ENCODE data around the gene RFX8.
"Not testable (repeated sequence)": the region's sequence is repeated elsewhere in the genome, so short reads cannot be mapped to it uniquely, and the experiment has no call there.

The RFX8 gene

DNA sequence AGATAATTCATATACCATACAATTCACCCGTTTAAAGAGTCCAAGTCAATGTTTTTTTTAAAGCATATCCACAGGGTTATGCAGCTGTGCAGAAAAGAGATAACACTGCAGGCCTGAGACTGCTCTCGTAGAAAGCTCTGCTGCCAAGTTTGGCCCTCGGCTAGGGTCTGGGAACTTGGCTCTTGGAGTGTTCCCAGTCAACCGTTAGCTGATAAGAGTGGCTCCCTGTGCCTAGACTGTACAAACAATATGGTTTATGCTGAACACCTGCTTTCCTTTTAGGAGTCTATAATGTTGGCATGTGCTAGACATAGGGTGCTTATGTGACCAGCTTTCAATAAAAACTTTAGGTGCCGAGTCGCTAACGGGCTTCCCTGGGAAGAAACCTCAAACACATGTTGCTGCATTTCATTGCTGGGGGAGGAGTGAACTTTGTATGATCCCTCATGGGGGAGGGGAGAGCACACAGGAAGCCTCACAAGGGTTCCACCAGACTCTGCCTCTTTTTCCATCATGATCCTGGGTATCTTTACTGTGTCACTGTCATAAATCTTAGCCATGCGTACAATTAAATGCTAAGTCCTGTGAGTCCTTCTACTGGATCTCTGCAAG lies 34.7 kb downstream of the RFX8 start:
- ATAC-seq = no peak
- DNase-seq = no peak

- ATAC-seq (no peak), DNase-seq (no peak)
These were observed 35.2 kb downstream of the RFX8 start for GRCh38 chr2:101439716-101440115.

GRCh38 chr2:101438555-101438954 lies 36.4 kb downstream of the RFX8 start:
- DNase-seq, ATAC-seq: not testable (repeated sequence)

DNA sequence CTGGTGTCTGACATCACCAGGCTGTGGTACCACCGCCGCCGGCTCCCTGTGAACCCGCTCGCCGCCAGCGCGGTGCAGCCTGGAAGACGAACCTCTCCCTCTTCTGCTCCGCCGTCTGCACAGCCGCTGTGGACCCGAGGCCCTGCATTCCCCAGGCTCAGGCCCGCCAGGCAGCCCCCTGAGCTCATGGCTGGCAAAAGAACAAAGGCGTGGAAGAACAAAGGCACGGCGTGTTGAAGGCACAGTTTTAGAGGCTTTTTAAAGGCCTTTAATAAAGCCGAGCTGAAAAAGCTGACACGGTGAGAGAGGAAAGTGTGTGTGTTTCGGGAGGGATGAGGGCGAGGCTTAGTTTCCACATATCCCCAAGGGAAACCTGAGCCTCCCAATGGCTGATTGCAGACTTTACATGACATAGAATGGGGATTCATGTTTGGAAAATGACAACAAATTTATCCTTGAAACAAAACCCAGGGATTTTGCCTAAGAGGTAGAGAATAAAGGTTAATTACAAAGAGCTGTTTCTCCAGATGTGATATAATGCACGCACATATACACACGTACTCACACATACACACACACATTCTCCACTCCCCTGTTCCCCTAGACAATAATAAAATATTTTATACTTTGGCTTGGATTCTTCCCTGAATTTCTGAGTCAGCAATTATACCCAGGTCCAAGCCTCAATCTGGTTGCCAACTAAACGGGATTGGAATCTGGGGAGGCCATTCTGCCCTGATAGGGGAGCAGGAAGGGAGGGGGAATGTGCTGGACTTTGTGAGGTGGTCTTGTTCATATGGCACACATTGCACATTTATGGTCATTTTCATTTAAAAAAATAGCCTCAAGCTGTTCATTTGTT lies 39.7 kb downstream of the RFX8 start:
- no peak for ATAC-seq
- DNase-seq = no peak

- ATAC-seq (no peak), DNase-seq (no peak)
These were observed 41.4 kb downstream of the RFX8 start for GRCh38 chr2:101433465-101433864.

GRCh38 chr2:101432411-101433181 lies 42.3 kb downstream of the RFX8 start:
- ATAC-seq (no peak), DNase-seq (no peak)

DNA sequence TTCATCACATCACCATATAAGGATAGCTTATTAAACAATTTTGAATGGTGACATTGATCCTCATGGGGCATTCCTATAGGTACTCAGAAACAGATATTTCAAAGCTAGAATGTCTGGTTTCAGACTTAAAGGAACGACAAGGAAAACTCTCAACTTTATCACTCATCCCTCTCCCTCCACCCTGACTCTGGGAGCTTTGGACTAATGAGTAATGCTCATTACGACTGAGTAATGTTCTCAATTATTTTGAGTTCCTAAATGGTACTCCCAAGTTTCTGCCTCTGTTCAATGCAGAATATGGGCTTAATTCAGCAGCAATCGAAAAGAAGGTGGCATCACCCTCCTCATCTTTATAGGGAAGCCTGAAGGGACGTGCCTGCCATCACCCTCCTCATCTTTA lies 43.4 kb downstream of the RFX8 start:
- no peak for DNase-seq
- ATAC-seq = no peak

DNA sequence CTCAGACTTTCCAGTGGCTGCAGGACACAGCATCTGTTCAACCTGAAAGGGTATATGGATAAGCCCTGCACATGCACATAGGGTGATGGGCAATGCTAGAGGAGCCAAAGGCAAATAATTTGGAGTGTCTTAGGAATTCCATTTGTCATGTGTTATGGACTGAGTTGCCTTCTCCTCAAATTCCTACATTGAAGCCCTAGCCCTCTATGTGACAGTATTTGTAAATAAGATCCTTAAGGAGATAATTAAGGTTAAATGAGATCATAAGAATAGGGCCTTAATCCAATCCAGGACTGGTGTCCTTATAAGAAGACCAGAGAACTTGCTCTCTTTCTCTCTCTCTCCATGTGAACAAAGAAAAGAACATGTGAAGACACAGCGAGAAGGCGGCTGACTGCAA lies 44.8 kb downstream of the RFX8 start:
- no peak for ATAC-seq
- DNase-seq = no peak

GRCh38 chr2:101429453-101429852 lies 45.5 kb downstream of the RFX8 start:
- ATAC-seq = no peak
- no peak for DNase-seq

GRCh38 chr2:101428422-101429176 lies 46.3 kb downstream of the RFX8 start:
- DNase-seq = no peak
- ATAC-seq = no peak

DNA sequence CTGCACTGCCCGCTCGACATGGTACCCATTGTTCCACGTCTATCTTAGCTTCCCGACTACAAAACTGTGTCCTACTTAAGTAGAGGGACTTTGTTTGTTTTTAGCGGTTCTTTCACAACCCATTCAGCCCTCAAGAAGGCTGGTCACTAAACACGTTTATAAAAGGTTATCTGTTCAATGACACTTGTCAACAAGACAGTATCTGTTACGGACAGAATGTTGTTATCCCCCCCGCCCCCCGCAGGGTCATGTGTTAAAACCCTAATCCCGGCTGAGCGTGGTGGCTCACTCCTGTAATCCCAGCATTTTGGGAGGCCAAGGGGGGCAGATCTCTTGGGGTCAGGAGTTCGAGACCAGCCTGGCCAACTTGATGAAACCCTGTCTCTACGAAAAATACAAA lies 47.2 kb downstream of the RFX8 start:
- ATAC-seq = no peak
- no peak for DNase-seq

DNA sequence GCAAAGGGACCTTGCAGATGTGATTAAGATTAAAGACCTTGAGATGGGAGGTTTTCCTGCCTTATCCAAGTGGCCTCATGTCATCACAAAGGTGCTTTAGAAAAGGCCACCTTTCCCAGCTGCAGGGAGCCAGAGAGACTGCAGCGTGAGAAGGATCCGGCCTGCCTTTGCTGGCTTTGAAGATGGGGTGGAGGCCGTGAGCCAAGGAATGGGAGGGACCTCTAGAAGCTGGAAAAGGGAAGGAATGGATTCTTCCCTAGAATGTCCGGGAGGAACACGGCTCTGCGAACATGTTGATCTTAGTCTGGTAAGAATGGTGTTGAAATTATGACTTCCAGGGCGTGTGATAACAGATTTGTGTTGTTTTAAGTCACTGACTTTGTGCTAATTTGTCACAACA lies 47.7 kb downstream of the RFX8 start:
- no peak for DNase-seq
- no peak for ATAC-seq

GRCh38 chr2:101426822-101427221 lies 48.1 kb downstream of the RFX8 start:
- no peak for DNase-seq
- ATAC-seq = no peak

GRCh38 chr2:101420623-101421022 lies 54.3 kb downstream of the RFX8 start:
- no peak for DNase-seq

DNA sequence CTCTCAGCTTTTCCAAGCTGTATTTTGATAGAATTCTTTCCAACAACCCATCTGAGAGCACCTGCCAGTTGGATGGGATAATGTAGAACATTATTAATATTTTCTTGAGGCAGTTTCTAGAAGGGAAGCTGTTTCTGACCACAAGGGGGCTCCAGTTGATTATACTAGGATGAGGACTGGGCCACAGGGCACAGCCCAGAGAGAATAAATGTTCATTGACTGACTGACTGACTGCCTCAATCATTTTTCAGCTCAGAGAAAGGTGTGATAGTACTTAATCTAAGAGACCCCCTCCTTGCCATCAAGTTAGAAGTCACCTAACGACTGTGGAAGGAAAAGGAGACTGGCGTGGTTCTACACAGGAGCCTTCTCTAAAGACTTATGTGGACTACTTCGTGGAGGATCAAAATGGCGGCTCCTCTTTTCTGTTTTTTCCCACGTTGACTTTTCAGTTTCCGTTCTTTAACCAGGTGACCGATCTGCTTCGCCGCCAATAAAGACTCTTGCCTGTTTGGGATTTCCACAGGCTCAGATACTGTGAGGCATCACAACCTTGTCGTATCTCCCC lies 55.7 kb downstream of the RFX8 start:
- peak; percentile 64 for DNase-seq

More at GRCh38 chr2:101420623-101421022, 54.3 kb downstream of the RFX8 start:
- no peak for ATAC-seq

DNA sequence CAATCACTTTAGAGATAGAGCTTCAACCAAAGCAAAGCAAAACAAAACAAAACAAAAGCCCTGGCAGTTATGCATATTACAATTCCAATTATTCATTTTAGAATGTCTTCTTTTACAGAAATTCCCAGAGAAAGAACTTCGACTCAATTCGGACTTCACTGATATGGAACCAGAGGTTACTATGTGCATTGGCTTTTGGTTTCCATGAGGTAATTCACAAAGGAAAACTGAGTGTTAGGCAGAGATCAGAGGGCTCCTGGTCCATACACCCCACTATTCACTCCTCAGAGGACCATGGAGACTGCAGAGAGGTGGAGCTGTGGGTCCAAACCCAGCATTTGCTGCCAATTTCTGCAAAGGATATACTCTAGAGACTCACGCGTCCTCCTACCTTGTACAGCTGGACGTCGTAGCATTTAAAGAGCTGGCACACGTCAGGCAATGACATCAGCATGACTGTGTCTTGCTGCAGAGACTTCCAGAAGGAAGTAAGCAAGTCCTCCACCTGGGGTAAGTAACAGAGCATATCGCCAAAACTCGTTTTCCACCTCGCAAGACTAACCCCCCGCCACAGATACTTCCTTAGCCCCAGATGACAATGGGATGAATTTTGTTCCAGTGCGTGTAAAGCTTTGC lies 56.3 kb downstream of the RFX8 start:
- ATAC-seq (no peak), DNase-seq (no peak)

More for the DNA sequence above, 55.7 kb downstream of the RFX8 start:
- ATAC-seq = peak; percentile 72

DNA sequence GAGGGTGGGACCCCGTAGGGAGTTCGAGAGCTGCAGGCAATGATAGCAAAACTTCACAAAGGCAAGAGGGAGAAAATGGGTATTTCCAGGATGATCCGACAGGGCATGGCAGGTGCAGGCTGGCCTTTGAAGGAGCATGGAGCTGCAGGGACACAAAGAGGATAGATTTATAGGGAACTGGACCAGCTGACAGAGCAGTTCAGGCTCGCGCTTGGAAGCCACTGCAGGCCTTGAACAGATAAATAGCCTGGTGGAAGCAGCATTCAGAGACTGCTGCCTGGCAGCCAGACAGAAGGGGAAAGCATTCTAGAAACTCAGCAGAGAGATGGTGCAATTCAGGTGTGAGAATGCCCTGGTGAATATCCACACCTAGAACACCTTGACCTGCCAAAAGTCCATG lies 58.3 kb downstream of the RFX8 start:
- ATAC-seq (no peak), DNase-seq (no peak)

DNA sequence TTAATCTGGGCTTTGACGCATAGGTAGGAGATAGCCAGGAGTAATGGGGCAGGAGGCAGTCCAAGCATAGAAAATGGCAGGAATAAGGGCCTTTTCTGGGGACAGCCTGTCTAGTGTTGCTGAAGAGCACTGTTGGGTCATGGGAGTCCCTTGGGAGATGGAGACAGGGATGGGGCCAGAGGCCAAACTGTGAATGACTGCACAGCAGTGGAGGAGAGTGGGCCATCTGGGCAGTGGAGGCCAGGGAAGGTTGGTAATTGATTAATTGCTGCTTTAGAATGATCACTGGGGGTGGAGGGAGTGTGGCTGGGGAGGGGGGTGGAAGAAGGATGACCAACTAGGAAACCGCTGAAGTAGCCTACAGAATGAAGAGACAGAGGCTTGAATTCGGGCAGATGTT lies 59.0 kb downstream of the RFX8 start:
- DNase-seq = no peak
- no peak for ATAC-seq

- DNase-seq (no peak), ATAC-seq (no peak)
These were observed 59.7 kb downstream of the RFX8 start for GRCh38 chr2:101415220-101415619.

GRCh38 chr2:101412092-101412694 lies 62.7 kb downstream of the RFX8 start:
- DNase-seq = no peak
- ATAC-seq = no peak

DNA sequence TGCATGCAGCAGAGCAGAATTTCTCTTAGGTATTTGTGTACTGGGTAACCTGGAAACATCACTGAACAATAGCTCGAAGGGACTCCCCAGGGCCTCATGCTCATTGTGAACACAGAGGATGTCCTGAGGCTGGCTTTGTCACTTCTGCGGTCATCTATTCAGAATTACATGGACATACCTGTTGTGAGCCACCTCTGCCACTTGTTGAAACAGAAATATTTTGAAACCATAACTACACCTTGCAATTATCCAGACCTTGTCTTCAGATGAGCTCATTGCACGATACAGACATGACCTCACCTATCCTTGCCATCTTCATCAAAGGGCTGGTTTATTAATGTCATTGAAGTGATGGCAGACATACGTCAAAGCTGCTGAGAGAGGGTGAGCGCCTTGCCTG lies 64.2 kb downstream of the RFX8 start:
- ATAC-seq (no peak), DNase-seq (no peak)
